Measurements from ENCODE around the gene SPECC1. TPM values are rescaled to one million over a fixed set of nuclear protein-coding genes. Genes with fewer than 3 reads are reported as not detected.
"Not testable (repeated sequence)": the region's sequence is repeated elsewhere in the genome, so short reads cannot be mapped to it uniquely, and the experiment has no call there.

Gene SPECC1
- total RNA-seq, 1 donor from 2014 or later: 83.8 TPM

- no peak for DNase-seq (ENCODE audit: low spot score)
Measured at GRCh38 chr17:20306924-20307323, 297.8 kb downstream of the SPECC1 start.

DNA sequence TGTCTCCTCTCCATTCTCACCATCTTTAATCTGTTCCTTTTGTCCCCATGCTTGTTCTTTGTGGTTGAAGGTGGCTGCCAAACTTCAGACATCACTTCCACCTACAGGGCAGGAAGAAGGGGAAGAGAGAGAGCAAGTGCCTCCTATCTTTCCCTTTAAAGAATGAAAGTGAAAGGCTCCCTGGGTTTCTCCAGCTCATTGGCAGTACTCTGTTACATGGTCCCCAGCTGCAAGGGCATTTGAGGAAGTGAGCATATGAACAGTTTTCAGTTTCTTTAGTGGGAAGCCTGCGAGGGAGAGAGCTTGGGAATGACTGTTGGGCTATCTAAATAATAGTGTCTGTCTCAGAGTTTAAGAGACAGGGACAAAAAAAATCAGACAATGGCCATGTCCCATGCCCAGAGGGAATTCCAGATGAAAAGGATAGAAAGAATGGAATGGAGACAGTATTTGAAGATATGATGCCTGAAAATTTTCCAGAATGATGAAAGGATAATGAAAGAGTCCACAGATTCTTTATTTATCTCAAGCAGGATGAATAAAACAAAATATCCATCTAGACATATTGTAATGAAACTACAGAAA is 298.3 kb downstream of the SPECC1 start:
- DNase-seq (ENCODE audit: low spot score): no peak

DNA sequence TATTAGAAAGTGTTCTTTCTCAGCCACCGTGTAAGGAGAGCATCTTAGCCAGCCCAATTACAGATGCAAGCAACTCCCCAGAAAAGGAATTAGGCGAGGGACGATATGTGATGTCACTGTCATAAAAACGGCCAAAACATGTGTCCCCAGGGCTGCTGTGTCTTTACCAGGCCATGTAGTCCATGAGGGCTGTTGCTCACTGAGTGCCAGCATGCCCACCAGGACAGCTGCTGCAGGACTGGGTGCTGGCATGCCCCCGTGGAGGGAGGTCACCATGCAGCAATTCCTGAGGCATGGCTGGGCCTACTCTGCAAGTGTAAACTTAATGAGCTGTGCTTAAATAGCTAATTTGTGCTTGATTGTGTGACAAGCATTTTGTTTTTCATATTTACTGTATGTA is 301.3 kb downstream of the SPECC1 start:
- DNase-seq (ENCODE audit: low spot score): no peak

GRCh38 chr17:20313306-20313705 is 304.1 kb downstream of the SPECC1 start:
- no peak for DNase-seq (ENCODE audit: low spot score)

DNA sequence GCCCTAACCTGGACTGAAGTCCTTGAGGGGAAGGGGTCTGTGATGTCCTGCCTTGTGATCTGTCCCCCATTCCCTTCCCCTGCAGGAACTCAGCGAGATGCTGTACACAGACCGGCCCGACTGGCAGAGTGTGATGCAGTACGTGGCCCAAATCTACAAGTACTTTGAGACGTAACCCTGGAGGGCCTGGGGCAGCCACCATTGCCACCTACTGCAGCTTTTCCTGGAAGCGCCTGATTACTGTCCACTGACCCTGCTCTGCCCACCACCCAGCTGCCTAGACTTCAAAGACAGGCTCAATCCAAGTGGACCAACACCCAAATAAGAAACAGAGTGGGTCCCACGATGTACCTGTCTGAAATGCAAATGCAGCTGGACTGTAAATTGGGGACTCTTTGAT is 304.7 kb downstream of the SPECC1 start:
- no peak for DNase-seq (ENCODE audit: low spot score)

GRCh38 chr17:20314834-20315233 is 305.7 kb downstream of the SPECC1 start:
- no peak for DNase-seq (ENCODE audit: low spot score)

DNA sequence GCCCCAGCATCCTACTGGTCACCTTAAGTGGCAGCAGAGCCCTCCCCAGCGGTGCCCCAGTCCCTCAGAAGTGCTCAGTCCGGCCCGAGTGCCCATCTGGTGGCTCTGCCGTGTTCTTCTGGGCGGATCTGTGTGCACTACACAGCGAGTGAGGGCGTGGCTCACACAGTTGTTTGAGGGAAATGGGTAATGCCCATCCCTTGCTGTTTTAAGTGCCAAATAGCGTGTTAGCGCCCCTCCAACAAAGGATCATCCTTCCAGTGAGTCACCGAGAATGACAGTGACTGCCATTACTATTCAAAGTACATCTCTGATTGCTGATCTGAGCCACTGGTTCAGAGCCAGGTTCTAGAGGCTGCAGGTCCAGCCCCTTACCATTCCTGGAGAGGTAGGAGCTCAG is 306.2 kb downstream of the SPECC1 start:
- DNase-seq (ENCODE audit: low spot score): no peak

DNA sequence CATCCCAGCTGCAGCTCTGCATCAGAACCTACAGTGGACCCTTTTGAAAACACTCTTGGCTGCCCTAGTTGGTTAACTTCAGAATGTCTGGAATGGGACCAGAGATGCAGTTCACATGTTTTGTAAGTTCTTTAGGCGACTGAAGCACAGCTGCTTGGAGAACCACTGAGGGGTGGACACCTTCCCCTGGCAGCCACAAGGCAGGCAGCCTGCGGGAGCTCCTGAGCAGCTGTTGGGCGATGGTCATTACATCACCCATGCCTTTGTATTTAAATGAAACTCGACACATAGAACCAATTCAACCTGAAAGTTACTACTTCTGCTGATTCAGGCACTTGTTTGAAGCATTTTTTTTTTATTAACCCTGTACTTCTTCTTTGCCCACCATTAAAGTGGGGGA is 306.7 kb downstream of the SPECC1 start:
- no peak for DNase-seq (ENCODE audit: low spot score)

DNA sequence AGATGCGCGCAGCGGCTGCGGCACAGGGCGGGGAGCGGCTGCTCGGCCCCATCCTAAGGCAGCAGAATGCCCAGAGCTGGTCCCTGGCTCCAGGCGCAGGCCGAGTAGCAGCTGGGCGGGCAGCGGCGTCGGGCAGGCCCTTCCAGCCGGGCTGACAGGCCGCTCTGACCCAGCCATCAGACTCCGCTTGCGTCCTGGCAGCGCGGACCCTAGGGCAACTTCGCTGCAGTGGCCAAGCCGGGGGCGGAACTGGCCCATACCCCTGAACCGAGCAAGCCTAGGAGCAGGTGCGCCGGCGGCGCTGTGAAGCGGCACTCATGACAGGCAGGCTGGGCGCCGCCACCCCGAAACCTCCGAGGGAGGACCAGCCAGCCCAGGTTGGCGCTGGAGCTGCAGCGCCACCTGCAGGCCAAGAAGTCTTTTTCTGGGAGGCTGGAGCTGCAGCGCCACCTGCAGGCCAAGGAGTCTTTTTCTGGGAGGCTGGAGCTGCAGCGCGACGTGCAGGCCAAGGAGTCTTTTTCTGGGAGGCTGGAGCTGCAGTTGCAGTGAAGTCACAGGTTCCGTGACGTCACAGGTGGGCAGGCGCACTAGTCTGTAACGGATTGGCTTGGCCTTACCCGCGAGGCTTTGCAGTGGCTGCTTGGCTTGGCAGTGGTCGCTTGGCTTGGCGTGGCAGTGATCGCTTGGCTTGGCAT is 311.5 kb downstream of the SPECC1 start:
- peak; percentile 72 for DNase-seq (ENCODE audit: low spot score)

DNA sequence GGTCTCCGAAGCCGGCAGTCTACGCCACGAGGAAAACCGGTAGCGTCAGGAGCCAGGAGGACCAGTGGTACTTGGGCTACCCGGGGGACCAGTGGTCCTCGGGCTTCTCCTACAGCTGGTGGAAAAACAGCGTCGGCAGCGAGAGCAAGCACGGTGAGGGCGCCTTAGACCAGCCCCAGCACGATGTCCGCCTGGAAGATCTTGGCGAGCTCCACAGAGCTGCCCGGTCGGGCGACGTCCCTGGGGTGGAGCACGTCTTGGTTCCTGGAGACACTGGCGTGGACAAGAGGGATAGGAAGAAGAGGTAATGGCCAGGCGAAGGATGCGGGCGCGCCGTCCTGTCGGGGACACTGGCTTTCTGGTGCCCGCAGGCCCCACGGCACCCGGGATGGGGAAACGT is 312.2 kb downstream of the SPECC1 start:
- DNase-seq (ENCODE audit: low spot score): not testable (repeated sequence)

- DNase-seq (ENCODE audit: low spot score): not testable (repeated sequence)
Measured at GRCh38 chr17:20327739-20328138, 318.6 kb downstream of the SPECC1 start.

- not testable (repeated sequence) for DNase-seq (ENCODE audit: low spot score)
Measured at GRCh38 chr17:20351405-20351804, 342.2 kb downstream of the SPECC1 start.

GRCh38 chr17:20352567-20352966 is 343.4 kb downstream of the SPECC1 start:
- not testable (repeated sequence) for DNase-seq (ENCODE audit: low spot score)

GRCh38 chr17:20363846-20364245 is 354.7 kb downstream of the SPECC1 start:
- DNase-seq (ENCODE audit: low spot score): not testable (repeated sequence)

Other genes with a start within 250 kb of the SPECC1 start
- 22.4 TPM for gene ULK2, start 141.4 kb upstream of the SPECC1 start, total RNA-seq
- gene AKAP10, start 31.5 kb upstream of the SPECC1 start, total RNA-seq: 44.8 TPM

All from mucosa of gallbladder (tissue), 1 donor.